ENCODE measurements around the gene GNPAT. TPM values are rescaled to one million over a fixed set of nuclear protein-coding genes. Genes with fewer than 3 reads are reported as not detected.

The GNPAT gene
- total RNA-seq, 4 donors from 2014 or later, result 31.0 to 61.9 (median 45.6) TPM

DNA sequence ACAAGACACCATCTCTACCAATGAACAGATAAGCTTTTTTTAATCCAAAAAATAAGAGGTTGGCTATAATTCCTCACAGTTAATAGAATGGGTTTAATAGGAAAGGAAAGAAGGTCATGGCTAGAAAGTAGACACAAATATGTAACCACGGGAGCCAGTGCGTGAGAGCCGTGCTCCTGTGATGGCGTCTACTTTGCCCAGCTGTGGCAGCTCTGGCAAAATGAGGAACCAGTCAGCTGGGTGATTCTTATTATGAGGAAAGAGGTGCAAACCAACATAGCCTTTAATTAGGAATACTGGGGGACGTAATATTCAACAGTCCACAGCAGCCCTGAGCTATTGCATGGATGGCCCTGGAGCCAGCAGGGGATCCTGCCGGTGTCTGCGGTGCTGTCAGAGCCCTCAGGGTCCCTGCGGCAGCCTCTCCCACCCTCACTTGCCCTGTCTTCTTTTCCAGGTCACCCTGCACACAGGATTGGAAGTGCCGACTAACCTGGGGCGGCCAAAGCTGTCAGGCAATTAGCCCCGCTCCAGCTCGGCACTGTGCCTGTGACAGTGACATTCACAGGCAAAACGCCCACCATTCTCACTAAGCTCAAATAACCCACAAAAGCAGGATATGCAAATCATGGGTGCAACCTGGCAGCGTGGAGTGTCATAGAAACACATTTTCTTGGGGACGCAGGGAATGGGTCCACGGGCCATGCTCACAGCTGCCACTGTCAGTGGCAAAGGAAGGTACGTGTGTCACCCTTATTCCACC is 25.9 kb upstream of the GNPAT start:
- TF ChIP-seq, protein P1, sequence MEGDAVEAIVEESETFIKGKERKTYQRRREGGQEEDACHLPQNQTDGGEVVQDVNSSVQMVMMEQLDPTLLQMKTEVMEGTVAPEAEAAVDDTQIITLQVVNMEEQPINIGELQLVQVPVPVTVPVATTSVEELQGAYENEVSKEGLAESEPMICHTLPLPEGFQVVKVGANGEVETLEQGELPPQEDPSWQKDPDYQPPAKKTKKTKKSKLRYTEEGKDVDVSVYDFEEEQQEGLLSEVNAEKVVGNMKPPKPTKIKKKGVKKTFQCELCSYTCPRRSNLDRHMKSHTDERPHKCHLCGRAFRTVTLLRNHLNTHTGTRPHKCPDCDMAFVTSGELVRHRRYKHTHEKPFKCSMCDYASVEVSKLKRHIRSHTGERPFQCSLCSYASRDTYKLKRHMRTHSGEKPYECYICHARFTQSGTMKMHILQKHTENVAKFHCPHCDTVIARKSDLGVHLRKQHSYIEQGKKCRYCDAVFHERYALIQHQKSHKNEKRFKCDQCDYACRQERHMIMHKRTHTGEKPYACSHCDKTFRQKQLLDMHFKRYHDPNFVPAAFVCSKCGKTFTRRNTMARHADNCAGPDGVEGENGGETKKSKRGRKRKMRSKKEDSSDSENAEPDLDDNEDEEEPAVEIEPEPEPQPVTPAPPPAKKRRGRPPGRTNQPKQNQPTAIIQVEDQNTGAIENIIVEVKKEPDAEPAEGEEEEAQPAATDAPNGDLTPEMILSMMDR (IDR thresholded peaks at IDR 0.05), result no peak
- no peak for TF ChIP-seq POLR2A (IDR thresholded peaks at IDR 0.05)
- H3K4me1 ChIP-seq, result peaks cover 0 to 9% (median 0%) of the 10 kb centered on the region in 4 donors
- peak in 2 of 3 donors; percentile 20 to 48 for DNase-seq
- H3K4me3 ChIP-seq, result peak overlapping the region in 2 of 4 donors; percentile 16 to 20
- H3K36me3 ChIP-seq, result no peaks in the 10 kb centered on the region
- H3K27me3 ChIP-seq, result no peaks in the 10 kb centered on the region
- peak overlapping the region in 1 of 4 donors; percentile 0 for H3K27ac ChIP-seq
- no peaks in the 10 kb centered on the region for H3K9me3 ChIP-seq

- no peaks in the 10 kb centered on the region for H3K27me3 ChIP-seq
- no peaks in the 10 kb centered on the region for H3K9me3 ChIP-seq
- H3K4me1 ChIP-seq, result peaks cover 0 to 9% (median 0%) of the 10 kb centered on the region in 4 donors
- no peak for TF ChIP-seq POLR2A (IDR thresholded peaks at IDR 0.05)
- TF ChIP-seq, protein P1 (IDR thresholded peaks at IDR 0.05), result no peak
- H3K27ac ChIP-seq, result peak overlapping the region in 1 of 4 donors; percentile 0
- peak in 1 of 3 donors; percentile 23 for DNase-seq
- no peaks in the 10 kb centered on the region for H3K36me3 ChIP-seq
- peak overlapping the region in 2 of 4 donors; percentile 16 to 20 for H3K4me3 ChIP-seq
These were observed 25.2 kb upstream of the GNPAT start for GRCh38 chr1:231215681-231216385.

DNA sequence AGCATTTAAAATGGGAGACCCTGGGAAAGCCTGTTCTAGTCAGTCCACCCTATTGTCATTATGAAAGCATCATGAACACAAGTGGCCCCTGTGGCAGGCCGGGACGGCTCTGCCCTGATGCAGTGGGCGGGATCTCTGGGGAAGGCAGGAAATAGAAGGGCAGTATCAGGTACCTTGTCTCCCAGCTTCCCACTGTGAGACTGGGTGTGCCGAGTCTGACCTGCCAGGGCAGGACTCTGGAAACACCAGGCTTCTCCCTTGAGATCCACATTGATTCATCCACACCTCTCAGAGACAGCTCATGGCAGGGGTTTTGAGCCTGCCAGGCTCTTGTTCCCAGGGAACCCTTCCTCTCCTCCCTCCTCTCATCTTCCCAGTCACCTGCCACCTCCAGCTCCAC is 24.5 kb upstream of the GNPAT start:
- DNase-seq, result peak in 2 of 3 donors; percentile 62 to 66
- TF ChIP-seq POLR2A (IDR thresholded peaks at IDR 0.05), result no peak
- TF ChIP-seq, protein P1 (IDR thresholded peaks at IDR 0.05), result no peak
- H3K36me3 ChIP-seq, result no peaks in the 10 kb centered on the region
- H3K27ac ChIP-seq, result no peak overlapping the region
- H3K9me3 ChIP-seq, result no peaks in the 10 kb centered on the region
- H3K4me3 ChIP-seq, result no peak overlapping the region
- H3K4me1 ChIP-seq, result peaks cover 0 to 5% (median 0%) of the 10 kb centered on the region in 4 donors
- H3K27me3 ChIP-seq, result no peaks in the 10 kb centered on the region

- Histone ChIP-seq H3K36me3 (peaks cover 0 to 1% (median 0%) of the 10 kb centered on the region in 3 donors), H3K27ac (no peak overlapping the region), H3K4me1 (no peaks in the 10 kb centered on the region), H3K9me3 (no peaks in the 10 kb centered on the region), H3K27me3 (no peaks in the 10 kb centered on the region), H3K4me3 (no peak overlapping the region)
- DNase-seq, result peak in 1 of 3 donors; percentile 21
- TF ChIP-seq, protein P1 (IDR thresholded peaks at IDR 0.05), result no peak
- TF ChIP-seq POLR2A (IDR thresholded peaks at IDR 0.05), result no peak
These were observed 24.0 kb upstream of the GNPAT start for GRCh38 chr1:231217056-231217455.

DNA sequence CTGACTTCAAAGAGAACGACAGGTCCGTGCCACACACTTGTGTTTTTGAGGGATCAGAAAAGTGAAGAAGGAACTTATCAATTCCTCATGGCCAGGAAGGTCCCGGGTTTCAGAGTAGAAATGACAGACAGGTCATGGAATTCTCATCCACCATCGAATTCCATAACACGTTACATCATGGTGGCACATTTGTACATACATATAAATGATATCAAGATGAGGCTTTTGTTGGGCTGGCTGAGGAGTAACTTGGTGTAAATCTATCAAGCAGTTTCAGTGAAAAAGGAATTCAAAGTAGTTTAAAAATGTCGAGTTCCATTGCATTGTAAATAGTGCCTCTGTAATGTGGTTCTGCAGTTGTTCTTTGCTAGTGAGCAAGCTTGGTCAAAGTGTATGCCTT is 22.9 kb upstream of the GNPAT start:
- H3K4me1 ChIP-seq, result no peaks in the 10 kb centered on the region
- peaks cover 0 to 10% (median 0%) of the 10 kb centered on the region in 3 donors for H3K36me3 ChIP-seq
- H3K27me3 ChIP-seq, result no peaks in the 10 kb centered on the region
- no peak for DNase-seq
- H3K9me3 ChIP-seq, result no peaks in the 10 kb centered on the region
- no peak overlapping the region for H3K4me3 ChIP-seq
- TF ChIP-seq, protein P1 (IDR thresholded peaks at IDR 0.05), result no peak
- no peak for TF ChIP-seq POLR2A (IDR thresholded peaks at IDR 0.05)
- no peak overlapping the region for H3K27ac ChIP-seq

Data from Peyer's patch (tissue), 4 donors.